ENCODE results near the gene RAD51B.
A peak's percentile ranks its signal among the peaks of the same experiment; 100 is the strongest.

The RAD51B gene

GRCh38 chr14:67851785-67852410 lies 32.3 kb downstream of the RAD51B start:
- in situ Hi-C loops (cut with HindIII; ENCODE audit: low sequenced_read_pairs), result no loop called here
- no peak for TF ChIP-seq CTCF (IDR thresholded peaks at IDR 0.05; ENCODE audit: low read depth, low read length)
- H3K4me3 ChIP-seq (ENCODE audit: low read depth, low read length), result no peak overlapping the region
- no peak for DNase-seq (ENCODE audit: low read depth, low spot score)

GRCh38 chr14:67852926-67853604 lies 33.5 kb downstream of the RAD51B start:
- DNase-seq (ENCODE audit: low read depth, low spot score), result no peak
- in situ Hi-C loops (cut with HindIII; ENCODE audit: low sequenced_read_pairs), result no loop called here
- no peak for TF ChIP-seq CTCF (IDR thresholded peaks at IDR 0.05; ENCODE audit: low read depth, low read length)
- H3K4me3 ChIP-seq (ENCODE audit: low read depth, low read length), result no peak overlapping the region

- no peak overlapping the region for H3K4me3 ChIP-seq (ENCODE audit: low read depth, low read length)
These were observed 34.1 kb downstream of the RAD51B start for GRCh38 chr14:67853715-67854114.

GRCh38 chr14:67856827-67857226 lies 37.2 kb downstream of the RAD51B start:
- no peak for TF ChIP-seq CTCF (IDR thresholded peaks at IDR 0.05; ENCODE audit: low read depth, low read length)
- in situ Hi-C loops (cut with HindIII; ENCODE audit: low sequenced_read_pairs), result no loop called here
- no peak overlapping the region for H3K4me3 ChIP-seq (ENCODE audit: low read depth, low read length)
- DNase-seq (ENCODE audit: low read depth, low spot score), result peak; percentile 69

More at GRCh38 chr14:67853715-67854114, 34.1 kb downstream of the RAD51B start:
- in situ Hi-C loops (cut with HindIII; ENCODE audit: low sequenced_read_pairs), result no loop called here
- DNase-seq (ENCODE audit: low read depth, low spot score), result no peak
- TF ChIP-seq CTCF (IDR thresholded peaks at IDR 0.05; ENCODE audit: low read depth, low read length), result no peak

- no peak for TF ChIP-seq CTCF (IDR thresholded peaks at IDR 0.05; ENCODE audit: low read depth, low read length)
- in situ Hi-C loops (cut with HindIII; ENCODE audit: low sequenced_read_pairs), result no loop called here
- DNase-seq (ENCODE audit: low read depth, low spot score), result no peak
- H3K4me3 ChIP-seq (ENCODE audit: low read depth, low read length), result no peak overlapping the region
These were observed 38.3 kb downstream of the RAD51B start for GRCh38 chr14:67857778-67858350.

- in situ Hi-C loops (cut with HindIII; ENCODE audit: low sequenced_read_pairs), result no loop called here
- no peak overlapping the region for H3K4me3 ChIP-seq (ENCODE audit: low read depth, low read length)
- no peak for DNase-seq (ENCODE audit: low read depth, low spot score)
- no peak for TF ChIP-seq CTCF (IDR thresholded peaks at IDR 0.05; ENCODE audit: low read depth, low read length)
These were observed 39.7 kb downstream of the RAD51B start for GRCh38 chr14:67859169-67859749.
